ENCODE results near the gene ZNF618. TPM values are rescaled to one million over a fixed set of nuclear protein-coding genes. Genes with fewer than 3 reads are reported as not detected.
"Not testable (repeated sequence)": the region's sequence is repeated elsewhere in the genome, so short reads cannot be mapped to it uniquely, and the experiment has no call there.

The ZNF618 gene
- polyA plus RNA-seq, 6 donors from 2014 or later: 1.00 to 3.2 (median 2.2) TPM

DNA sequence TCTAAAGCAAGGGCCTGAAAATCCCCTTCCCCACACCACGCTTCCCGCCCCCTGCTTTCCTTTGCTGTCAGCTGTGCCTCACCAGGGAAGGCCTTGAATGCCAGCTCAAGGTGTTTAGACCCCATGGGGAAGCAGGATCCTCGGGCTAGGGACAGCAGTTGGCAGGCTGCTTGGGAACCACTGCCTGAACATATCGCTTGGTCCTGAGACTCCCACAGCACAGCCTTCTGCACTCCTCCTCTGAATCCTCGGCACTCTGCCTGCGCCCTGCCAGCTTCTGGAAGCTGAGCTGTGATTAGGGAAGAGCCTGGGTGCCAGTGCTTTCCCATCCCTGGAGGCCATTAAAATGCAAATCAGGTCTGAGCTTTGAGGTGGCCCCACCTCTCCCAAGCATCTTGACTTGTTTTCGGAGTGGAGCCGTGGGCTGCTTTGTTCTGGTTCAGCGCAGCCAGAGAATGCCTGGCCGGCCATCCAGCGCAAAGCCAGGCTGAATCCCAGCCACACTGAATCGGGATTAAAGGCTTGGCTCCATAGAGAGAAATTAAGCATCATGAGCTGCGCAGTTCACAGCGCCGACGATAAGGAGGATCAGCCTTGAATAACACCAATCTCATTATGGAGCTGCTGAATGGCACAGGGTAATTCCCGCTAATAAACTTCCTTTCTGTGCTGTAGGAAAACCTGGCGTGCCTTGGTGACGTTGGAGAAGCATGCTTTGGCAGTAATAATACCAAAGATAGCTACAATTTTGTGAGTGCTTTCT, 162.0 kb downstream of the ZNF618 start:
- peaks cover 0 to 21% of the 10 kb centered on the region in 2 donors for H3K36me3 Mint-ChIP-seq
- no peaks in the 10 kb centered on the region for H3K27me3 Mint-ChIP-seq
- no peak overlapping the region for H3K4me3 Mint-ChIP-seq
- H3K9me3 Mint-ChIP-seq: peaks cover 0 to 4% (median 0%) of the 10 kb centered on the region in 7 donors
- DNase-seq (no peak), ATAC-seq (ENCODE audit: low read depth in 2 of 2) (no peak)
- H3K27ac Mint-ChIP-seq: no peak overlapping the region
- peaks cover 0 to 4% (median 0%) of the 10 kb centered on the region in 3 donors for H3K4me1 Mint-ChIP-seq

- Mint-ChIP-seq H3K4me3 (no peak overlapping the region), H3K4me1 (peaks cover 0 to 4% (median 0%) of the 10 kb centered on the region in 3 donors), H3K27ac (no peak overlapping the region), H3K36me3 (peaks cover 0 to 21% of the 10 kb centered on the region in 2 donors), H3K9me3 (peaks cover 0 to 4% (median 0%) of the 10 kb centered on the region in 7 donors), H3K27me3 (no peaks in the 10 kb centered on the region)
- ATAC-seq (ENCODE audit: low read depth in 2 of 2) (no peak), DNase-seq (no peak)
These were observed 162.7 kb downstream of the ZNF618 start for GRCh38 chr9:114038724-114039313.

DNA sequence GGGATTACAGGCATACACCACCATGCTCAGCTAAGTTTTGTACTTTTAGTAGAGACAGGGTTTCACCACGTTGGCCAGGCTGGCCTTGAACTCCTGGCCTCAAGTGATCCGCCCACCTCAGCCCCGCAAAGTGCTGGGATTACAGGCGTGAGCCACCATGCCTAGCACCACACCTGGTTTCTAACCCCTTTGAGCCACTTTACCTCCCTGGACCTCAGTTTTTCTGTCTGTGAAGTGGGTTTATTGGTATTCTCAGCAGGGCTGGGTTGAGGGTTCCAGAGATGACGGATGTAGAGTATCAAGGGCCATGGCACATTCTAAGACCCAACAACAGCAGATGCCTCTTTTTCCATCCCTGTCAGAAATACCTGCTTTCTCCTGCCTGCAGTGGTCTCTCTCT, 163.4 kb downstream of the ZNF618 start:
- peaks cover 0 to 4% (median 0%) of the 10 kb centered on the region in 3 donors for H3K4me1 Mint-ChIP-seq
- no peak for ATAC-seq (ENCODE audit: low read depth in 2 of 2)
- no peak overlapping the region for H3K27ac Mint-ChIP-seq
- peaks cover 0 to 4% (median 0%) of the 10 kb centered on the region in 7 donors for H3K9me3 Mint-ChIP-seq
- no peak for DNase-seq
- peaks cover 0 to 21% of the 10 kb centered on the region in 2 donors for H3K36me3 Mint-ChIP-seq
- no peaks in the 10 kb centered on the region for H3K27me3 Mint-ChIP-seq
- no peak overlapping the region for H3K4me3 Mint-ChIP-seq

DNA sequence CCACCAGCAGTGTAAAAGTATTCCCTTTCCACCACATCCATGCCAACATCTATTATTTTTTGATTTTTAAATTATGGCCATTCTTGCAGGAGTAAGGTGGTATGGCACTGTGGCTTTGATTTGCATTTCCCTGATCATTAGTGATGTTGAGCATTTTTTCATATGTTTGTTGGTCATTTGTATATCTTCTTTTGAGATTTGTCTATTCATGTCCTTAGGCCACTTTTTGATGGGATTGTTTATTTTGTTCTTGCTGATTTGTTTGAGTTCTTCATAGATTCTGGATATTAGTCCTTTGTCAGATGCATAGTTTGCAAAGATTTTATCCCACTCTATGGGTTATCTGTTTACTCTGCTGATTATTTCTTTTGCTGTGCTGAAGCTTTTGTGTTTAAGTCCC, 167.6 kb downstream of the ZNF618 start:
- not testable (repeated sequence) for H3K36me3 Mint-ChIP-seq; DNase-seq; H3K27ac Mint-ChIP-seq; H3K27me3 Mint-ChIP-seq; H3K4me3 Mint-ChIP-seq; H3K9me3 Mint-ChIP-seq; H3K4me1 Mint-ChIP-seq; ATAC-seq (ENCODE audit: low read depth in 2 of 2)

DNA sequence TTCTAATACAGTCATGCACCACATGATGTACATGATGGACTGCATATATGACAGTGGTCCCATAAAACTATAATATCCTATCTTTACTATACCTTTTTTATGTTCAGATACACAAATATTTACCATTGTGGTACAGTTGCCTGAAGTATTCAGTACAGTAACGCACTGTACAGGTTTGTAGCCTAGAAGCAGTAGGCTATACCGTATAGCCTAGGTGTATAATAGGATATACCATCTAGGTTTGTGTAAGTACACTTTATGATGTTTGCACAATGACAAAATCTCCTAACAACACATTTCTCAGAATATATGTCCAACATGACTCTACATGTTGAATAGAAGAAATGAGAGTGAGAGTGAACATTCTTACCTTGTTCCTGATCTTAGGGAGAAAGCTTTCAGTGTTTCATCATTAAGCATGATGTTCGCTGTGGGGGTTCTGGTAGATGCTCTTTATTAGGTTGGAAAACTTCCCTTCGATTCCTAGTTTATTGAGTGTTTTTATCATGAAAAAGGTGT, 170.2 kb downstream of the ZNF618 start:
- Mint-ChIP-seq H3K9me3 (peaks cover 0 to 2% (median 0%) of the 10 kb centered on the region in 7 donors), H3K27ac (no peak overlapping the region), H3K4me1 (no peaks in the 10 kb centered on the region), H3K4me3 (no peak overlapping the region), H3K27me3 (no peaks in the 10 kb centered on the region), H3K36me3 (peaks cover 8 to 11% of the 10 kb centered on the region in 2 donors)
- DNase-seq: no peak
- ATAC-seq (ENCODE audit: low read depth in 2 of 2): no peak

GRCh38 chr9:114046875-114047274, 170.8 kb downstream of the ZNF618 start:
- no peak overlapping the region for H3K4me3 Mint-ChIP-seq

GRCh38 chr9:114047717-114048116, 171.6 kb downstream of the ZNF618 start:
- no peak overlapping the region for H3K4me3 Mint-ChIP-seq
- H3K4me1 Mint-ChIP-seq: no peaks in the 10 kb centered on the region
- DNase-seq (no peak), ATAC-seq (ENCODE audit: low read depth in 2 of 2) (no peak)
- H3K27me3 Mint-ChIP-seq: no peaks in the 10 kb centered on the region
- H3K36me3 Mint-ChIP-seq: peaks cover 8 to 11% of the 10 kb centered on the region in 2 donors
- H3K9me3 Mint-ChIP-seq: no peaks in the 10 kb centered on the region
- no peak overlapping the region for H3K27ac Mint-ChIP-seq

More at GRCh38 chr9:114046875-114047274, 170.8 kb downstream of the ZNF618 start:
- Mint-ChIP-seq H3K27me3 (no peaks in the 10 kb centered on the region), H3K4me1 (no peaks in the 10 kb centered on the region), H3K9me3 (no peaks in the 10 kb centered on the region), H3K27ac (no peak overlapping the region), H3K36me3 (peaks cover 8 to 11% of the 10 kb centered on the region in 2 donors)
- no peak for DNase-seq
- no peak for ATAC-seq (ENCODE audit: low read depth in 2 of 2)

- DNase-seq: no peak
These were observed 172.7 kb downstream of the ZNF618 start for GRCh38 chr9:114048533-114049415.

GRCh38 chr9:114049441-114050225, 173.5 kb downstream of the ZNF618 start:
- Mint-ChIP-seq H3K4me1 (no peaks in the 10 kb centered on the region), H3K27me3 (no peaks in the 10 kb centered on the region), H3K36me3 (peaks cover 8 to 11% of the 10 kb centered on the region in 2 donors), H3K4me3 (no peak overlapping the region), H3K9me3 (no peaks in the 10 kb centered on the region), H3K27ac (peak overlapping the region in 2 of 6 donors; percentile 10 to 38)
- ATAC-seq (ENCODE audit: low read depth in 2 of 2): no peak
- no peak for DNase-seq

More at GRCh38 chr9:114048533-114049415, 172.7 kb downstream of the ZNF618 start:
- no peak overlapping the region for H3K4me3 Mint-ChIP-seq
- H3K36me3 Mint-ChIP-seq: peaks cover 8 to 11% of the 10 kb centered on the region in 2 donors
- H3K27ac Mint-ChIP-seq: no peak overlapping the region
- no peaks in the 10 kb centered on the region for H3K9me3 Mint-ChIP-seq
- H3K4me1 Mint-ChIP-seq: no peaks in the 10 kb centered on the region
- no peaks in the 10 kb centered on the region for H3K27me3 Mint-ChIP-seq
- ATAC-seq (ENCODE audit: low read depth in 2 of 2): no peak

DNA sequence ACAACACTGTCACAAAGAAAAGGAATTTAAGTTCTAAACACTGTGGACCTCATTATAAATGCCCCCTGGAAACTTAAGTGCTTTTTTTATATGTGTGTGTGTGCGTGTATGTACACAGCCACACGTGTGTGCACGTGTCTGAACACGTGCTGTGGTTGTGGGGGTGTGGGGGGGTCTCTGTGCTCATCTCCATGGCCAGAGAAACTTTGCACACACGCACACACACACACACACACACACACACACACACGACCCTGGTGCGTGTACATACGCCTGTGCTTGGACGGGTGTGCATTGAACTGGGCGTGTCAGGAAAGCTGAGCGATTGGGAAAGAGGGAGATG, 174.1 kb downstream of the ZNF618 start:
- H3K27ac Mint-ChIP-seq: peak overlapping the region in 1 of 6 donors; percentile 10
- DNase-seq: no peak
- no peaks in the 10 kb centered on the region for H3K9me3 Mint-ChIP-seq
- no peaks in the 10 kb centered on the region for H3K27me3 Mint-ChIP-seq
- no peak overlapping the region for H3K4me3 Mint-ChIP-seq
- ATAC-seq (ENCODE audit: low read depth in 2 of 2): no peak
- peaks cover 8 to 11% of the 10 kb centered on the region in 2 donors for H3K36me3 Mint-ChIP-seq
- H3K4me1 Mint-ChIP-seq: no peaks in the 10 kb centered on the region

- DNase-seq (no peak), ATAC-seq (ENCODE audit: low read depth in 2 of 2) (no peak)
- no peaks in the 10 kb centered on the region for H3K9me3 Mint-ChIP-seq
- H3K27me3 Mint-ChIP-seq: no peaks in the 10 kb centered on the region
- no peaks in the 10 kb centered on the region for H3K4me1 Mint-ChIP-seq
- no peak overlapping the region for H3K27ac Mint-ChIP-seq
- H3K4me3 Mint-ChIP-seq: no peak overlapping the region
- H3K36me3 Mint-ChIP-seq: peaks cover 8 to 11% of the 10 kb centered on the region in 2 donors
These were observed 174.5 kb downstream of the ZNF618 start for GRCh38 chr9:114050646-114051045.

- Mint-ChIP-seq H3K27ac (peak overlapping the region in 2 of 6 donors; percentile 33 to 47), H3K4me3 (no peak overlapping the region), H3K36me3 (peaks cover 8 to 11% of the 10 kb centered on the region in 2 donors), H3K9me3 (no peaks in the 10 kb centered on the region), H3K27me3 (no peaks in the 10 kb centered on the region), H3K4me1 (peaks cover 0 to 5% (median 0%) of the 10 kb centered on the region in 3 donors)
- ATAC-seq (ENCODE audit: low read depth in 2 of 2) (no peak), DNase-seq (no peak)
These were observed 175.2 kb downstream of the ZNF618 start for GRCh38 chr9:114051281-114051680.

GRCh38 chr9:114051706-114052105, 175.6 kb downstream of the ZNF618 start:
- no peaks in the 10 kb centered on the region for H3K9me3 Mint-ChIP-seq
- H3K36me3 Mint-ChIP-seq: peaks cover 8 to 11% of the 10 kb centered on the region in 2 donors
- no peak overlapping the region for H3K4me3 Mint-ChIP-seq
- ATAC-seq (ENCODE audit: low read depth in 2 of 2) (no peak), DNase-seq (no peak)
- H3K4me1 Mint-ChIP-seq: peaks cover 0 to 7% (median 0%) of the 10 kb centered on the region in 3 donors
- H3K27ac Mint-ChIP-seq: peak overlapping the region in 1 of 6 donors; percentile 33
- H3K27me3 Mint-ChIP-seq: no peaks in the 10 kb centered on the region

Data from naive B cell (primary cell).